Caco-2 (cell line): ENCODE data around the gene SGCA. TPM values are rescaled to one million over a fixed set of nuclear protein-coding genes. Genes with fewer than 3 reads are reported as not detected.

Experiments
- BruUV-seq: library from RNA; stranded (reverse); fragments of 400-500 nt; replicated peaks from 2 replicates; lab custom pipeline; 2021; lab: Mats Ljungman, UMichigan
- CTCF ChIA-PET: fragments of 300-600 bp; sonication (Branson Sonifier 250); formaldehyde crosslinking; loops from one replicate; lab custom pipeline; 2022; ENCODE audit warnings: antibody characterized with exemption; lab: Charles Lee
- POLR2A ChIA-PET: fragments of 300-600 bp; sonication (Branson Sonifier 250); formaldehyde crosslinking; loops from one replicate; lab custom pipeline; 2022; ENCODE audit warnings: antibody characterized with exemption; lab: Charles Lee
- DNase-seq, 2 experiments: peaks; one replicate each; pipeline versions ENCODE4 v3.0.0 to v3.0.0-alpha.2; 2020 to 2022
- H3K27me3 ChIP-seq: replicated peaks from 2 replicates; pipeline ENCODE4 v1.6.0; 2011; ENCODE audit warnings: low read length; ENCODE audit not compliant: control insufficient read depth, insufficient read depth
- H3K36me3 ChIP-seq: 2 replicates; pipeline ENCODE4 v1.5.1; 2011; ENCODE audit warnings: low read length; ENCODE audit not compliant: control insufficient read depth, insufficient read depth
- H3K4me1 ChIP-seq: fragments of 250-450 bp; sonication (Bioruptor Pico); 2 replicates; pipeline ENCODE4 v1.5.1; 2020; ENCODE audit warnings: mild to moderate bottlenecking
- H3K4me3 ChIP-seq: 2 replicates; pipeline ENCODE4 v1.5.1; 2011; ENCODE audit warnings: low read depth, mild to moderate bottlenecking, control low read depth, low read length
- H3K9me3 ChIP-seq: fragments of 250-450 bp; sonication (Bioruptor Pico); 2 replicates; pipeline ENCODE4 v1.5.1; 2020; ENCODE audit warnings: mild to moderate bottlenecking, moderate library complexity
- H3K27ac Mint-ChIP-seq: one replicate; pipeline ENCODE4 v1.8.0; 2022; ENCODE audit warnings: mixed read lengths; ENCODE audit not compliant: unreplicated experiment
- H3K27me3 Mint-ChIP-seq: one replicate; pipeline ENCODE4 v1.8.0; 2022; ENCODE audit warnings: mixed read lengths; ENCODE audit not compliant: insufficient read depth, unreplicated experiment
- H3K36me3 Mint-ChIP-seq: one replicate; pipeline ENCODE4 v1.8.0; 2022; ENCODE audit warnings: mild to moderate bottlenecking, mixed read lengths; ENCODE audit not compliant: insufficient read depth, unreplicated experiment
- H3K4me1 Mint-ChIP-seq: one replicate; pipeline ENCODE4 v1.8.0; 2022; ENCODE audit warnings: low read depth, mixed read lengths; ENCODE audit not compliant: unreplicated experiment
- H3K4me3 Mint-ChIP-seq: one replicate; pipeline ENCODE4 v1.8.0; 2022; ENCODE audit warnings: mild to moderate bottlenecking, moderate library complexity, mixed read lengths; ENCODE audit not compliant: unreplicated experiment
- H3K9me3 Mint-ChIP-seq: one replicate; pipeline ENCODE4 v1.8.0; 2022; ENCODE audit warnings: mixed read lengths; ENCODE audit not compliant: unreplicated experiment
- intact Hi-C: fragments of 100-400 bp; cut with micrococcal nuclease; formaldehyde crosslinking; loops from one replicate; pipeline ENCODE4 v1.10.0; 2022; ENCODE audit not compliant: unreplicated experiment
- total RNA-seq: library from RNA; stranded (reverse); gene quantifications from 2 replicates; pipeline ENCODE4 v1.2.3, GENCODE V29; 2022
- TF ChIP-seq, protein P1 (sequence below), 2 experiments: fragments of 200-600 bp in 1 of 2; IDR thresholded peaks; 1 replicate in 1 of 2; 2 replicates in 1 of 2; pipeline versions ENCODE4 v1.5.1 to v1.8.0; 2011 to 2022; ENCODE audit warnings: antibody characterized with exemption in 1 of 2, control low read depth in 1 of 2, inconsistent platforms in 1 of 2, low read depth in 1 of 2, low read length in 1 of 2, mild to moderate bottlenecking in 1 of 2, moderate library complexity in 1 of 2; ENCODE audit not compliant: insufficient read depth in 1 of 2, severe bottlenecking in 1 of 2, unreplicated experiment in 1 of 2

The SGCA gene
- total RNA-seq, 1 experiment from 2014 or later = not detected

- H3K36me3 Mint-ChIP-seq = no peaks in the 10 kb centered on the region
- POLR2A ChIA-PET = no interaction called here
- H3K27me3 Mint-ChIP-seq = no peaks in the 10 kb centered on the region
Measured at GRCh38 chr17:50118076-50118827, 47.6 kb upstream of the SGCA start.

DNA sequence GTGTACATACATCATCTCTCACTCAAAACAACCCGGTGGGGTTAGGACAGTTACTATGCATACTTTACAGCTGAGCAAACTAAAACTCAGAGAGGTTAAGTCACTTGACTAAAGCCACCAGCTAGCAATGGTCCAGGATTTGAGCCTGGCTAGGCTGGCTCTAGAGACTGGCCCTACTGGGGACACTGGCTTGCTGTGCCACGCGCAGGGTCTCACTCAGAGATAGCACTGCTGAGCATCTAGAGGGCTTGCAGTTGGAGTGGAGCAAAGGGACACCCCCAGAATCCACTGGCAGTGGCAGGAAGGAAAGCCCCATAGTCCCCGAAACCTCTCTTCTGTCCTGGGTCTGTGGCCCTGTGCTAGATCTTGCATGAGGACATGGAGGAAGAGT, 47.0 kb upstream of the SGCA start:
- no peaks in the 10 kb centered on the region for H3K36me3 Mint-ChIP-seq
- peak in 1 of 2 experiments; percentile 41 for DNase-seq
- BruUV-seq = no TSS peak
- TF ChIP-seq, protein P1, sequence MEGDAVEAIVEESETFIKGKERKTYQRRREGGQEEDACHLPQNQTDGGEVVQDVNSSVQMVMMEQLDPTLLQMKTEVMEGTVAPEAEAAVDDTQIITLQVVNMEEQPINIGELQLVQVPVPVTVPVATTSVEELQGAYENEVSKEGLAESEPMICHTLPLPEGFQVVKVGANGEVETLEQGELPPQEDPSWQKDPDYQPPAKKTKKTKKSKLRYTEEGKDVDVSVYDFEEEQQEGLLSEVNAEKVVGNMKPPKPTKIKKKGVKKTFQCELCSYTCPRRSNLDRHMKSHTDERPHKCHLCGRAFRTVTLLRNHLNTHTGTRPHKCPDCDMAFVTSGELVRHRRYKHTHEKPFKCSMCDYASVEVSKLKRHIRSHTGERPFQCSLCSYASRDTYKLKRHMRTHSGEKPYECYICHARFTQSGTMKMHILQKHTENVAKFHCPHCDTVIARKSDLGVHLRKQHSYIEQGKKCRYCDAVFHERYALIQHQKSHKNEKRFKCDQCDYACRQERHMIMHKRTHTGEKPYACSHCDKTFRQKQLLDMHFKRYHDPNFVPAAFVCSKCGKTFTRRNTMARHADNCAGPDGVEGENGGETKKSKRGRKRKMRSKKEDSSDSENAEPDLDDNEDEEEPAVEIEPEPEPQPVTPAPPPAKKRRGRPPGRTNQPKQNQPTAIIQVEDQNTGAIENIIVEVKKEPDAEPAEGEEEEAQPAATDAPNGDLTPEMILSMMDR (IDR thresholded peaks at IDR 0.05; ENCODE audit: insufficient read depth in 1 of 2, low read depth in 1 of 2, low read length in 1 of 2, severe bottlenecking in 1 of 2, unreplicated experiment in 1 of 2) = no peak
- Histone ChIP-seq H3K4me1 (no peaks in the 10 kb centered on the region; the same call in 1 of the 2 replicates), H3K36me3 (no peaks in the 10 kb centered on the region), H3K9me3 (no peaks in the 10 kb centered on the region), H3K4me3 (no peak overlapping the region), H3K27me3 (no peaks in the 10 kb centered on the region)
- intact Hi-C loops = no loop called here
- H3K27ac Mint-ChIP-seq = no peak overlapping the region
- no peak overlapping the region for H3K4me3 Mint-ChIP-seq
- ChIA-PET POLR2A (no interaction called here), CTCF (interaction anchor here (0.6 to 0.9 kb wide), 3 partner anchors 51 to 203 kb away, joined by 3 to 4 read pairs (median 3); no protein-coding TSS in a partner anchor)
- no peaks in the 10 kb centered on the region for H3K9me3 Mint-ChIP-seq
- H3K27me3 Mint-ChIP-seq = no peaks in the 10 kb centered on the region
- H3K4me1 Mint-ChIP-seq = peaks cover 4% of the 10 kb centered on the region

More at GRCh38 chr17:50118076-50118827, 47.6 kb upstream of the SGCA start:
- Mint-ChIP-seq H3K4me3 (no peak overlapping the region), H3K9me3 (no peaks in the 10 kb centered on the region), H3K27ac (no peak overlapping the region), H3K4me1 (peaks cover 4% of the 10 kb centered on the region)
- DNase-seq = peak; percentile 29 to 48
- CTCF ChIA-PET = interaction anchor here (0.6 to 0.9 kb wide), 3 partner anchors 23 to 203 kb away, joined by 3 to 6 read pairs (median 3); no protein-coding TSS in a partner anchor
- BruUV-seq = no TSS peak
- Histone ChIP-seq H3K36me3 (no peaks in the 10 kb centered on the region), H3K27me3 (no peaks in the 10 kb centered on the region), H3K9me3 (no peaks in the 10 kb centered on the region), H3K4me3 (no peak overlapping the region), H3K4me1 (0 out of 2 replicates have a peak, but pooled peaks cover 5% of the 10 kb centered on the region)
- TF ChIP-seq, protein P1 (IDR thresholded peaks at IDR 0.05; ENCODE audit: insufficient read depth in 1 of 2, low read depth in 1 of 2, low read length in 1 of 2, severe bottlenecking in 1 of 2, unreplicated experiment in 1 of 2) = no peak
- intact Hi-C loops = no loop called here

DNA sequence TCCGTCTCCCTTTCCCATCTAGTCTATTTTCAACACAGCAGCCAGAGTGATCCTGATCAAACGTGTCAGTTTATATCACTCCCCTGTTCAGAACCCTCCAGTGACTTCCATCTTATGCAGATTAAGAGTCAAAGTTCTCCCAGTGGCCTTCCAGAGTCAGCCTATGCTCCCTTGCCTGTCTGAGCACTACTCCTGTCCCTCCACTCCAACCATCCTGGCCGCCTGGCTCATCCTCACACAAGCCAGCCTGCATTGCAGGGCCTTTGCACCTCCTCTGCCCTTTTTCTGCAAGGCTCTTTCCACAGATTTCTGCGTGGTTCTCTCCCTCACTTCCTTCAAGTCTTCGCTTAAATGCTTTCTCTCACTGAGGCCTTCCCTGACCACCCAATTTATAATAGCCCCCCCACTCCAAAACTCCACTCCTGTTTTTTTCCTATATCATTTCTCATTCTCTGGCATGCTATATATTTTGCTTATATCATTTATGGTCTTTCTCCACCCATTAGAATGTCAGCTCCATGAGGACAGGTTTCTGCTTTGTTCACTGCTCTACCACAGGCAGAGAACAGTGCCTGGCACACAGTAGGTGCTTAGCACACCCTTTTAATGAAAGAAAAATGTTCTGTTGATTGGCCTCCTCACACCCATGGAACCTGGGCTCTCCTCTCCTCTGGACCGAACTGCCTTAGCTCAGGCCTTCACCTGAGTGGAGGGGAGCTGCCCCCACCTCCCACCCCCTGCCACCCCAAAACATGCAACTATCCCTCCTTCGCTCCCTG, 45.1 kb upstream of the SGCA start:
- no peak overlapping the region for H3K4me3 ChIP-seq

More for the DNA sequence above, 45.1 kb upstream of the SGCA start:
- ChIA-PET POLR2A (interaction anchor here (0.5 kb wide), 1 partner anchor 233 kb away, joined by 3 read pairs; no protein-coding TSS in a partner anchor), CTCF (interaction anchor here (1.0 to 1.2 kb wide), 2 partner anchors 9 to 12 kb away, joined by 3 to 4 read pairs; no protein-coding TSS in a partner anchor)
- peaks cover 4% of the 10 kb centered on the region for H3K4me1 Mint-ChIP-seq
- BruUV-seq = no TSS peak
- DNase-seq = peak; percentile 25 to 44
- Histone ChIP-seq H3K27me3 (no peaks in the 10 kb centered on the region), H3K4me1 (peaks cover 4% of the 10 kb centered on the region; the same call in 1 of the 2 replicates), H3K9me3 (no peaks in the 10 kb centered on the region), H3K36me3 (no peaks in the 10 kb centered on the region)
- no peak overlapping the region for H3K4me3 Mint-ChIP-seq
- H3K27ac Mint-ChIP-seq = no peak overlapping the region
- TF ChIP-seq, protein P1 (IDR thresholded peaks at IDR 0.05; ENCODE audit: insufficient read depth in 1 of 2, low read depth in 1 of 2, low read length in 1 of 2, severe bottlenecking in 1 of 2, unreplicated experiment in 1 of 2) = no peak
- H3K27me3 Mint-ChIP-seq = no peaks in the 10 kb centered on the region
- no peaks in the 10 kb centered on the region for H3K36me3 Mint-ChIP-seq
- intact Hi-C loops = no loop called here
- no peaks in the 10 kb centered on the region for H3K9me3 Mint-ChIP-seq
